ENCODE data around the gene SDK1. TPM values are rescaled to one million over a fixed set of nuclear protein-coding genes. Genes with fewer than 3 reads are reported as not detected.

Gene SDK1
- total and polyA plus RNA-seq, 12 donors: 1.0 to 5.3 (median 3.2) TPM

GRCh38 chr7:3981281-3981680 lies 680.2 kb downstream of the SDK1 start:
- Histone ChIP-seq H3K27me3 (no peaks in the 10 kb centered on the region), H3K4me1 (no peaks in the 10 kb centered on the region), H3K4me3 (no peak overlapping the region), H3K9me3 (peaks cover 0 to 13% (median 0%) of the 10 kb centered on the region in 11 donors), H3K36me3 (no peaks in the 10 kb centered on the region), H3K27ac (no peak overlapping the region)
- intact Hi-C loops (cut with DNase I): no loop called here
- WGBS, 2 donors: 45 to 61% methylated on average over 3 of the region's 3 CpGs
- TF ChIP-seq CTCF (IDR thresholded peaks at IDR 0.05): no peak
- no peak for DNase-seq
- peak in 1 of 8 donors; percentile 59 for ATAC-seq

- Histone ChIP-seq H3K27ac (no peak overlapping the region), H3K36me3 (no peaks in the 10 kb centered on the region), H3K27me3 (no peaks in the 10 kb centered on the region), H3K4me1 (no peaks in the 10 kb centered on the region), H3K4me3 (no peak overlapping the region), H3K9me3 (peaks cover 0 to 13% (median 0%) of the 10 kb centered on the region in 11 donors)
- WGBS, 2 donors: 88 to 91% methylated on average over 5 of the region's 5 CpGs
- ATAC-seq: no peak
- intact Hi-C loops (cut with DNase I): no loop called here
- no peak for TF ChIP-seq CTCF (IDR thresholded peaks at IDR 0.05)
- no peak for DNase-seq
Observed at GRCh38 chr7:3984456-3984855, 683.4 kb downstream of the SDK1 start.

GRCh38 chr7:3986927-3987326 lies 685.9 kb downstream of the SDK1 start:
- no peaks in the 10 kb centered on the region for H3K27me3 ChIP-seq
- H3K27ac ChIP-seq: no peak overlapping the region
- DNase-seq (no peak), ATAC-seq (no peak)
- H3K9me3 ChIP-seq: peaks cover 0 to 8% (median 0%) of the 10 kb centered on the region in 11 donors
- no peak for TF ChIP-seq CTCF (IDR thresholded peaks at IDR 0.05)
- 82 to 83% methylated on average over 5 of the region's 5 CpGs for WGBS, 2 donors
- intact Hi-C loops (cut with DNase I): no loop called here
- H3K4me1 ChIP-seq: no peaks in the 10 kb centered on the region
- no peaks in the 10 kb centered on the region for H3K36me3 ChIP-seq
- no peak overlapping the region for H3K4me3 ChIP-seq

- no peak for TF ChIP-seq CTCF (IDR thresholded peaks at IDR 0.05)
- ATAC-seq (no peak), DNase-seq (no peak)
- Histone ChIP-seq H3K27me3 (no peaks in the 10 kb centered on the region), H3K27ac (no peak overlapping the region), H3K4me3 (no peak overlapping the region), H3K36me3 (no peaks in the 10 kb centered on the region), H3K4me1 (no peaks in the 10 kb centered on the region), H3K9me3 (peaks cover 0 to 3% (median 0%) of the 10 kb centered on the region in 11 donors)
- 88 to 91% methylated on average over 14 of the region's 14 CpGs for WGBS, 2 donors
- intact Hi-C loops (cut with DNase I): no loop called here
Observed at GRCh38 chr7:3987426-3987927, 686.4 kb downstream of the SDK1 start.

Measured in heart right ventricle (tissue), 16 donors.